Stimulated activated CD4-positive, alpha-beta T cell treated with anti-CD3 and anti-CD28 coated beads, Interleukin-1b, Interleukin-23, amount 100 ng/mL, for 48 hours (primary cell): ENCODE measurements around the gene CTDP1.

ENCODE experiments used
- DNase-seq: peaks from one replicate; pipeline ENCODE4 v3.0.0-alpha.2; 2020

The CTDP1 gene

DNA sequence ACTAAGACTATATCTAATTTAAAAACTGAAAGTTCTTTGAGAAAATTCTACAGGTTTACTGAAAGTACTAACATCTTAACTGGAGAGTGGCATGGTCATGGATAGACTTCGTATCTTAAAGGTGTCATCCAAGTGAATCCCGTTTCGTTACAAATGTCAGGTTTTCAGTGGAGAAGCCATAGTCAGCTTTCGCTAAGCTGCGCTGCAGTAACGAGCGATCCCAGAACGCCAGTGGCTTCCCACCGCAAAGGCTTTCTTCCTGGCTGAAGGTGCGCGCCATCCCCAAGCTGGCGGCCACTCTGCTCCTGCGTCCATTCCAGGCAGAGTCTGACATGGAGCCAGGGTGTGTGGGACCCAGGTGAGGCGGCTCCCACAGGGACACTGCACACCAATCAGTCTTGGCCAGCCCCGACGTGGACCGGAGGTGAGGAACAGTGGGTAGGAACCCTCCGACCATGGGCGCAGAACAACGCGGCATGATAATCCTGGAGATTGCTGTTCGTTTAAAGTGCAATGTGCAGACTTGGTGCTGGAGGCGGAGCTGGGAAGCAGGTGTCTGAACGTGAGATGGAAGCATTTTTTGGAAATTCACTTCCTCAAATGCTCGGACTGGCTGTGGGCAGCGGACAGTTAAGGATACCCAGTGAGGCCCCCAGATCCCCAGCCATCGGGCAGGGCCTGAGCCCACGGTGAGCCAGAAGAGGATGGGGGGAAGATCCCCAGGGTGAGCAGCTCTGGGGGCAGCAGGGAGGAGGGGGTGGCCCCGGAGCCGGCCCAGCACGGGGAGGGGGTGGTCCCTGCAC, 90.3 kb downstream of the CTDP1 start:
- DNase-seq = no peak

DNA sequence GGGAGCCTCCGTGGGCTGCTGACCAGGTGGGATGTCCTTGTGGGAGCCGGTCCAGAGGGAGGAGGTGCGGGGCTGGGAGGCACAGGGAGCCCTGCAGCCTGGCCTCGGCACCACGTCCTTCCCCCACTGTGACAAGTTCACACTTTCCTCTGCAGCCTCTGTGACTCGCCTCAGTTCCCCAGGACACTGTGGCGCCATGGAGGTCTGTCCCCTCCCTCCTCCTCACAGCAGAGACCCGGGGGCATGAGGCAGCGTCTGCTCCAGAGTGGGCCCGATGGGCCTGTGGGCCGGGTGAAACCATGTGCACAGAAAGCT, 90.9 kb downstream of the CTDP1 start:
- no peak for DNase-seq

DNA sequence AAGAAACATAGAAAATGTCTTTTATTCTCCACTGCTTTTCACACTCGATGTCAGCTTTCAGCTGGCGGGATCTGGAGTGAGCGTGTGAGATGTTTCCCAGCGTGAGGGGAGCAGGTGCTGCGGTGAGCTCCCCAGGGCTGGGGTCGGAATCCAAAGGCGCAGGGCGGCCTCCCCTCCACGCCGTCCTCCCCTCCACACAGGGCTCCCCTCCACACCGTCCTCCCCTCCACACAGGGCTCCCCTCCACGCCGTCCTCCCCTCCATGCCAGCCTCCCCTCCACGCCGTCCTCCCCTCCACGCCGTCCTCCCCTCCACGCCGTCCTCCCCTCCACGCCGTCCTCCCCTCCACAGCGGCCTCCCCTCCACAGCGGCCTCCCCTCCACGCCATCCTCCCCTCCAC, 91.2 kb downstream of the CTDP1 start:
- DNase-seq = no peak

DNA sequence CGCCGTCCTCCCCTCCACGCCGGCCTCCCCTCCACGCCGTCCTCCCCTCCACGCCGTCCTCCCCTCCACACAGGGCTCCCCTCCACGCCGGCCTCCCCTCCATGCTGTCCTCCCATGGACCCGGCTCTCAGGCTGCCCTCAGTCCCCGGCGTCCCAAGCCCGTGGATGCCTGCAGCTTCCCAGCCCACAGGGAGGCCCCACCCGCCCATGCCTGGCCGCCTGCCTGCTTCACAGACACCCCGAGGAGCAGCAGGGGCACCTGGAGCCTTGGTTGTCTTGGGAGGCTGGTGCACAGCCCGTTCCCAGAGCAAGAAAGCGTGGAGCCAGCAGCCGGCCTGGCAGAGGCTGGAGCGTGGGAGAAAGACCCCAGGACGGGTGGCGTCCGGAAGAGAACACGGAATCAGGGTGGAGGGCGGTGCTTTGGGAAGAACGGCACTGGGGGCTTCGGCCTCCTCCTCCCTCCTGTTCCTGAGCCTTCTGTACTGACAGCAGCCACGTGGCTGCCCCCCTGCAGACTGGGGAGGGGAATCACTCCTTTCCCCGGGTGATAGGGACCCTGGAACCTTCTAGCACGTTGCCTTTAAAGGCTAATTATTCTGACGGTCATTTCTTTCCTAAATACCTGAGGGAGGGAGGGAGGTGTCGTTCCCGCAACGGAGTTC, 92.0 kb downstream of the CTDP1 start:
- no peak for DNase-seq

GRCh38 chr18:79772108-79772864, 92.7 kb downstream of the CTDP1 start:
- DNase-seq = no peak

DNA sequence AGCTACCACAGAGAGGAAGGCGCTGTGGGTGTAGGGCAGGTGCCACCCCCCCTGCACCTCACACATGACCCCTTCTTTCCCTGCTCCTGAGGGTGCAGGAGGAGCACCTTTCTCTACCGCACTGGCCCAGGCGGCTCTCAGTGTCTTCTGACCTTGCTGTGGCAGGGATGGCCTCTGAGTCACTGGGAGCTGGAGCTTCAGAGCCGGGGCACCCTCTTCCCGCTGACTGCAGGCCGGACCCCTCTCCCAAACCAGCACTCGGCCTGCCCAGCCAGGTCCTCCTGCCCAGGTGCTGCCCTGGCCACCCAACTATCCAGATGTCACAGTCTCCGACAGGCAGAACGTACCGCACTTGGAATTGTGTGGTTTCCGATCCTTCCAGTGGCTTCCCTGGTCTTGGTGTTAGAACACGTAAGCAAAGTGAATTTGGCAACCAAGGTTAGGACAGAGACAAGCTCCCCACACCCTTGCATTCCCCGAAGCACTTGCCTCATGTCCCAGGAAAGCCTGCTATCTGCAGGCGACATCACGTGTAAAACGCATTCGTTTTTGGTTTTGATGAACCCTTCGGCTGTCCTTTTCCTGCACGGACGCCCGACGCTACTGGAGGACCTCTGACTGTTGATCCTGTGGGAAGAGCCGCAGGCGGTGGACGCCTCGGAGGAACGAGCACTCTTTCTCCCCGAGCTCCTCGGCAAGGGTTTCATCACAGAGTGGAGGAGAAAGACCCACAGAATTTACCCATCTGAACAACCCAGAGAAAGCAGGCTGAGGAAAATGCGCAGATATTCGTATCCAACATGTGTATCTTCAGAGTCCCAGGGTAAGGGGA, 93.5 kb downstream of the CTDP1 start:
- no peak for DNase-seq

GRCh38 chr18:79774111-79774510, 94.5 kb downstream of the CTDP1 start:
- DNase-seq = no peak

DNA sequence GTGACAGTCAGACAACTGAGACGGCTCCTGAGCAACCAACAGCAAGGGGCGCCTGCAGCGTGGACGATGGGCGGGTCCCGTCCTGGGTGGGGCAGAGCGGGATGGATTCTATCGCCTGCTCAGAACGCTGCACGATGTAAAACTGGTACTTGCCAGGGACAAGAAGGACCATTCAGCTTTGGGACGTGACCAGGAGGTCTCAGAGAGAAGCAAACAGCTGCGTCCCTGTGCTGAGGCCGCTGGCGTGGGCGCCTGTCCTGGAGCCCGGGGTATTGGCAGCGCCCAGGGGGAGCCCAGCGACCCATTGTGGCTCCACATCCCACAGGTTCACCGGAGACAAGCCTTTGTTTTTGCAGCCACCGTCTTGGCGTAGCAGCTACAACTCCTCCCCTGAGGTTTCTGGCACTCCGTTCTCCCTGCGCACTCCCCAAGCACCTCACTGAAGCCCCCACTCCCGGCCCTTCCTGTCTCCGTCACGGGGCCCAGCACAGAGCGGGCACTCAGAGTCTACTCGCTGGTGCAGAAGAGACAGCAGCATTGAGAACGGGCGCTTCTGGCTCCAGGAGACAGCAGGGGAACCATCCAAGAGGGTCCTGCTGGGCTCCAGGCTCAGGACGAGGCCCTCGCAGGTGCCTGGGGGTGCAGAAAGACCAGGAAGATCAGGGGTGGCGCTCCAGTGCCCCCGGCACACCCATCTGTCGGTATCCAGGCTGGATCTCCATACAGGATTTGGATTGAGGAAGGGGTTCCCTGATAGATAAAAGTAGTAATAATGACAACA, 96.0 kb downstream of the CTDP1 start:
- no peak for DNase-seq

- no peak for DNase-seq
Measured at GRCh38 chr18:79776674-79777073, 97.1 kb downstream of the CTDP1 start.

DNA sequence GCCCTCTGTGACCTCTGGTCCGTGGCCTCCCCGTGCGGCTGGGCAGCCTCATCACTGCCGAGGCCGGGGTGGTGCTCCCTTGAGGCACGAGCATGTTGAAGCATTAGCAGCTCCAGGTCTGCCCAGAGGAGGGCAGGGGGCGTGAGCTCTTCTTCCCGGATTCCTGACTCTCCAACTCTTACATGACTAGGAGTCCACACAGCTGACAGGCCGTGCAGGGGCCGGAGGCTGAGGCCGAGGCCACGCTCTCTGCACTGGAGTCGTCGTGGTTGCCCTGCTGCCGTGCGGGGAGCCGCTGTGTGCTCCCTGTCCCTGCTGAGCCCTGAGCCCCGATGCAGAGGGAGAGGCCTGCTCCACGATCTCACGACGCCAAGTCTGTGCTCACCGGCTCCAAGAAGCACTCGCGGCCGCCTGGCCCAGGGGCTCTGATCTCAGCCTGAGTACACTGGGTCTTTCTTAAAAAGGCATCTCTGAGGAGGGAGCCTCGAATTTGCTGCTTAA, 98.7 kb downstream of the CTDP1 start:
- DNase-seq = no peak

- no peak for DNase-seq
Measured at GRCh38 chr18:79779021-79779699, 99.6 kb downstream of the CTDP1 start.

DNA sequence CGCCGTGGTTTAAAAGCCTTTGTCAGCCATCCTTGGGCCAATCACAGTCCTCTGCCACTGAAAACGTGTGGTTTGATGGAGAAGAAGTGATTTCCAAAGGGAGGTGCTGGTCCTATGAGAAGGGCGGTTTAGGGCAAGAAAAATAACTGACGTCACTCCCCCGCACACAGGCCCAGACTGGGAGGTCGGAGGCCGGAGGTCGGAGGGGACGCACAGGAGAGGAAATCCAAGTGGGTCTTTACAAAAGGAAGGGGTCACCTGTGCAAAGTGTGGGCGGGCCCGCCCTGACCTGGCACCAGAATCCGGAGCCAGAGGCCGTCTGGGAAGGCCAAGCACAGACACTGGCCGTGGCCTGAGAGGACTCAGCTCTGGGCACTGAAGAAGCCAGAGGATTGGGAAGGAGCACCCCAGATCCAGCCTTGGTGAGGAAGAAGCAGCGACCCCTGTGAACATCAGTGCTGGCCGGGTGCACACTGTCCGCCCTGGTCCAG, 100.1 kb downstream of the CTDP1 start:
- DNase-seq = no peak

GRCh38 chr18:79780547-79780946, 100.9 kb downstream of the CTDP1 start:
- no peak for DNase-seq

GRCh38 chr18:79781331-79781941, 101.8 kb downstream of the CTDP1 start:
- DNase-seq = no peak

- no peak for DNase-seq
Measured at GRCh38 chr18:79782566-79783308, 103.1 kb downstream of the CTDP1 start.

GRCh38 chr18:79784071-79784913, 104.7 kb downstream of the CTDP1 start:
- no peak for DNase-seq

GRCh38 chr18:79784965-79785770, 105.6 kb downstream of the CTDP1 start:
- DNase-seq = no peak

DNA sequence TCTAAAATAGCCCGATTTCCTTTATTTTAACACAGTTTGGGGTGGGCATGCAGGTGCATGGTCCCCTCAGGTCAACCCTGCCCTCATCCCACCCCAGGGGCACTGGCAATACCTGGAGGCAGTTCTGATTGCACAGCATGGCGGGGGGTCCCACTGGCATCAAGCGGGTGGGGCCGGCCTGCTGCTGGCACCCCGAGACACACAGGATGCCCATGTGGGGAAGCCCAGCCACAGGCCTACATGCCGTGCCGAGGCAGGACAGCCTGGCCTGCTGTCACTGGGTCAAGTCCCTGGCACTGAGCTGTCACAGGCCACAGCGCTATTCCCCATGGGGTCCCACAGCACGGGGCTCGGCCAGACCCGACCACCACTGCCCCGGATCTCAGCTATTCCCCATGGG, 106.2 kb downstream of the CTDP1 start:
- no peak for DNase-seq
